Heart left ventricle (tissue), 16 donors: ENCODE measurements around the gene ZNF266. TPM values are rescaled to one million over a fixed set of nuclear protein-coding genes. Genes with fewer than 3 reads are reported as not detected.
A peak's percentile ranks its signal among the peaks of the same experiment; 100 is the strongest.

ENCODE experiments used
- ATAC-seq, 4 donors: fragments of 200-7000 bp; cut with Tn5 transposase; one replicate each; pipeline ENCODE4 v1.9.1; 2020 to 2022; ENCODE audit warnings: moderate library complexity in 4 of 4, mild to moderate bottlenecking in 3 of 4, moderate number of reproducible peaks in 1 of 4
- DNase-seq, 5 donors: peaks; one replicate each; pipeline ENCODE4 v3.0.0-alpha.2; 2020
- H3K27ac ChIP-seq, 12 donors: fragments of 200-600 bp; sonication (generic) in 4 of 12; one replicate each; pipeline versions ENCODE4 v1.5.0 to v1.8.0; 2016 to 2022; ENCODE audit warnings: mild to moderate bottlenecking in 2 of 12
- H3K27me3 ChIP-seq, 9 donors: fragments of 200-600 bp; sonication (generic) in 2 of 9; one replicate each; pipeline versions ENCODE4 v1.5.1 to v1.8.0; 2016 to 2022; ENCODE audit warnings: mild to moderate bottlenecking in 3 of 9
- H3K36me3 ChIP-seq, 9 donors: fragments of 200-600 bp; sonication (generic) in 2 of 9; one replicate each; pipeline versions ENCODE4 v1.5.0 to v1.8.0; 2018 to 2022; ENCODE audit warnings: mild to moderate bottlenecking in 2 of 9
- H3K4me1 ChIP-seq, 12 donors: fragments of 200-600 bp; sonication (generic) in 4 of 12; one replicate each; pipeline versions ENCODE4 v1.5.0 to v1.8.0; 2016 to 2022; ENCODE audit warnings: mild to moderate bottlenecking in 3 of 12
- H3K4me3 ChIP-seq, 12 donors: fragments of 200-600 bp; sonication (generic) in 4 of 12; one replicate each; pipeline versions ENCODE4 v1.5.0 to v1.8.0; 2017 to 2022; ENCODE audit warnings: mild to moderate bottlenecking in 9 of 12, moderate library complexity in 4 of 12
- H3K9me3 ChIP-seq, 12 donors: fragments of 200-600 bp; sonication (generic) in 4 of 12; one replicate each; pipeline versions ENCODE4 v1.5.0 to v1.8.0; 2016 to 2022; ENCODE audit warnings: mild to moderate bottlenecking in 1 of 12
- POLR2A ChIP-seq, 2 donors: fragments of 450-650 bp; IDR thresholded peaks; one replicate each; pipeline ENCODE4 v1.6.1; 2017; ENCODE audit warnings: antibody characterized with exemption in 2 of 2, mild to moderate bottlenecking in 2 of 2, moderate library complexity in 2 of 2
- WGBS, 4 donors: extraction: QIAGEN DNeasy Blood & Tissue Kit in 2 of 4; methylation state at CpG; one replicate each; pipeline versions ENCODE4 v1.1.5 to v1.1.7; 2013 to 2018; 5-methylcytosine and 5-hydroxymethylcytosine counted together
- intact Hi-C, 10 donors: fragments of 100-400 bp; cut with DNase I; formaldehyde crosslinking; loops; one replicate each; pipeline versions ENCODE4 v1.11.1 to v1.14.2; 2022
- polyA plus RNA-seq, 2 donors: library from polyadenylated mRNA; stranded (reverse); fragments of 200-250 nt; gene quantifications; one replicate each; pipeline ENCODE4 v1.2.3, GENCODE V29; 2013
- total RNA-seq, 9 donors: library from RNA; depleted of rRNA in 2 of 9; stranded (reverse); fragments of >200 nt in 2 of 9; fragmentation: NEBNext Ultra II Directional in 3 of 9; extraction: Animal tissue kit (Norgen Biotek cat#: 25700) in 3 of 9; gene quantifications; one replicate each; pipeline versions ENCODE4 v1.1.0 to v1.2.4, GENCODE V29; 2016 to 2023
- TF ChIP-seq, protein P1 (sequence below), 12 donors: fragments of 200-600 bp; sonication (generic) in 4 of 12; IDR thresholded peaks; one replicate each; pipeline versions ENCODE4 v1.5.0 to v1.8.0; 2018 to 2022; ENCODE audit warnings: antibody characterized with exemption in 12 of 12, mild to moderate bottlenecking in 5 of 12
- donor health status: ischemic (EF 13 %, LVEDD 7.1; RV severe dilation, severe dysfunction).
- donor health status: healthy with polysubstance abuse.
- donor health status: DM: no; HTN: yes; CAD: no.
- donor health status: DM: no; HTN: no; CAD: no.
- donor health status: ischemic (EF 25% LVEDD 6.9; RV normal size, moderate dysfunction).
- donor health status: ischemic (EF 25% LVEDD 5.7; RV mildly dilated, moderate dysfunction).
- donor health status: healthy.
- donor health status: DM: yes; HTN: yes; CAD: no.
- donor health status: ischemic (EF 35%, LVEDD 5.7; RV mildly dilated, moderate dysfunction).
- donor health status: nonischemic (EF 11% LVEDD 7.7; RV severe dilation, severe dysfunction).
- donor health status: DM: yes; HTN: yes; CAD: no.
- donor health status: PGD.
- donor health status: ischemic (EF 29% LVEDD 5.4; RV normal size, mild dysfunction).
- donor health status: nonischemic (EF 23%, LVEDD 6.1; RV moderate dilation, normal function).

The ZNF266 gene
- total and polyA plus RNA-seq, 11 donors, result 5.7 to 11.1 (median 7.7) TPM

DNA sequence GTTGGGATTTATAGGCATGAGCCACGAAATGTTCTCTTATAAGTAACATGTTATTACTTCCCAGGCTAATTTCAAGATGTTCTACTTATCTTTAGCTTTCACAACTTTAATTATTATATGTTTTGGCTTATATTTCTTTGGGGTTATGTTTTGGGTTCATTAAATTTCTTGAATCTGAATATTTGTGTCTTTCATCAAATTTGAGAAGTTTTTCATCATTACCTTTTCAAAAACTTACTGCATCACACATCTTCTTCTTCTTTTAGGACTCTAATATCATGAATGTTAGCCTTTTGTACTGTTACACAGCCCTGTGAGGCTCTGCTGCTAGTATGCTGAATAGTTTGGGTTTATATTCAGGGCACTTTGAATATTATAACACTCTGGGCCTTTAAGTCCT is 9.7 kb upstream of the ZNF266 start:
- peaks cover 0 to 84% (median 31%) of the 10 kb centered on the region in 12 donors for H3K9me3 ChIP-seq
- no peak overlapping the region for H3K4me3 ChIP-seq
- H3K4me1 ChIP-seq, result no peaks in the 10 kb centered on the region
- no peak overlapping the region for H3K27ac ChIP-seq
- 88 to 97% (median 93%) methylated on average over 1 of the region's 1 CpG for WGBS, 4 donors
- ATAC-seq, result no peak
- TF ChIP-seq, protein P1, sequence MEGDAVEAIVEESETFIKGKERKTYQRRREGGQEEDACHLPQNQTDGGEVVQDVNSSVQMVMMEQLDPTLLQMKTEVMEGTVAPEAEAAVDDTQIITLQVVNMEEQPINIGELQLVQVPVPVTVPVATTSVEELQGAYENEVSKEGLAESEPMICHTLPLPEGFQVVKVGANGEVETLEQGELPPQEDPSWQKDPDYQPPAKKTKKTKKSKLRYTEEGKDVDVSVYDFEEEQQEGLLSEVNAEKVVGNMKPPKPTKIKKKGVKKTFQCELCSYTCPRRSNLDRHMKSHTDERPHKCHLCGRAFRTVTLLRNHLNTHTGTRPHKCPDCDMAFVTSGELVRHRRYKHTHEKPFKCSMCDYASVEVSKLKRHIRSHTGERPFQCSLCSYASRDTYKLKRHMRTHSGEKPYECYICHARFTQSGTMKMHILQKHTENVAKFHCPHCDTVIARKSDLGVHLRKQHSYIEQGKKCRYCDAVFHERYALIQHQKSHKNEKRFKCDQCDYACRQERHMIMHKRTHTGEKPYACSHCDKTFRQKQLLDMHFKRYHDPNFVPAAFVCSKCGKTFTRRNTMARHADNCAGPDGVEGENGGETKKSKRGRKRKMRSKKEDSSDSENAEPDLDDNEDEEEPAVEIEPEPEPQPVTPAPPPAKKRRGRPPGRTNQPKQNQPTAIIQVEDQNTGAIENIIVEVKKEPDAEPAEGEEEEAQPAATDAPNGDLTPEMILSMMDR (IDR thresholded peaks at IDR 0.05), result no peak
- no peak for TF ChIP-seq POLR2A (IDR thresholded peaks at IDR 0.05)
- DNase-seq, result no peak
- H3K36me3 ChIP-seq, result peaks cover 0 to 18% (median 0%) of the 10 kb centered on the region in 9 donors
- intact Hi-C loops, result no loop called here
- H3K27me3 ChIP-seq, result no peaks in the 10 kb centered on the region

- H3K4me1 ChIP-seq, result peaks cover 0 to 23% (median 16%) of the 10 kb centered on the region in 12 donors
- no peak for TF ChIP-seq POLR2A (IDR thresholded peaks at IDR 0.05)
- TF ChIP-seq, protein P1 (IDR thresholded peaks at IDR 0.05), result no peak
- intact Hi-C loops, result loop anchor here in 5 of 10 donors (5.0 to 10.0 kb wide), 8 partner anchors 101 to 358 kb away; partner anchors contain the start of genes ZNF426 (in 2 of the 5), ZNF559 (in 2 of the 5) and ZNF121 (in 1 of the 5)
- no peak overlapping the region for H3K27ac ChIP-seq
- peaks cover 0 to 13% (median 0%) of the 10 kb centered on the region in 12 donors for H3K9me3 ChIP-seq
- H3K4me3 ChIP-seq, result peak overlapping the region in 8 of 12 donors; percentile 72 to 95 (median 84)
- peaks cover 0 to 24% (median 17%) of the 10 kb centered on the region in 9 donors for H3K36me3 ChIP-seq
- no peak for DNase-seq
- no peaks in the 10 kb centered on the region for H3K27me3 ChIP-seq
- ATAC-seq, result no peak
- WGBS, 4 donors, result 70 to 79% (median 77%) methylated on average over 4 of the region's 4 CpGs
Observed at GRCh38 chr19:9436358-9436757, 985 bp upstream of the ZNF266 start.

GRCh38 chr19:9431475-9431874 is 3.9 kb downstream of the ZNF266 start:
- Histone ChIP-seq H3K27ac (no peak overlapping the region), H3K4me3 (no peak overlapping the region), H3K36me3 (peaks cover 0 to 71% (median 33%) of the 10 kb centered on the region in 9 donors), H3K4me1 (peaks cover 0 to 27% (median 17%) of the 10 kb centered on the region in 12 donors), H3K9me3 (peaks cover 0 to 9% (median 0%) of the 10 kb centered on the region in 12 donors), H3K27me3 (no peaks in the 10 kb centered on the region)
- peak in 2 of 5 donors; percentile 20 to 25 for DNase-seq
- no peak for TF ChIP-seq POLR2A (IDR thresholded peaks at IDR 0.05)
- TF ChIP-seq, protein P1 (IDR thresholded peaks at IDR 0.05), result peak; percentile 17 to 63 (median 37)
- 82 to 87% (median 85%) methylated on average over 5 to 7 of the region's 7 CpGs for WGBS, 4 donors
- peak in 3 of 4 donors; percentile 19 to 52 (median 22) for ATAC-seq
- intact Hi-C loops, result loop anchor here in 6 of 10 donors (5.0 to 10.0 kb wide), 9 partner anchors 107 to 386 kb away; partner anchors contain the start of genes ZNF559 (in 2 of the 6), FBXL12 (in 1 of the 6) and ZNF121 (in 1 of the 6)

DNA sequence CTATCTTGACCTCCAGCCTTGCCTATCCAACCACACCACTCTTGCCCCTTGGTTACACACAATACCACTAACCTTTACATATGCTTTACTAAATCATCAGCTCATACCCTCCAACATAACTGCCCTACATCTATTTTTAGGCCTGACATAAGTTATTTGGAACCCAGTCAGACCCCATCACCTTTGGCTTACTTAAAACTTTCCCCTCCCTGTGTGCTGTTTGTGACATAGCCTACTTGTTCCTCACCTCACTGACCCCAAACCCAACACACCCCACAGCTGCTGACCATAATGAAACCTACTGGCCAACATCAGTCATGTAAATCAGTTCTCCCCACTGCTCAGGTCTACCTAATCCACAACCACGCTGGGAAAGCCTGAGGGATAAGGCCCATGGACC is 4.9 kb downstream of the ZNF266 start:
- intact Hi-C loops, result loop anchor here in 6 of 10 donors (5.0 to 10.0 kb wide), 9 partner anchors 106 to 387 kb away; partner anchors contain the start of genes ZNF559 (in 2 of the 6), FBXL12 (in 1 of the 6) and ZNF121 (in 1 of the 6)
- DNase-seq (no peak), ATAC-seq (peak in 2 of 4 donors; percentile 47 to 49)
- 90 to 92% (median 91%) methylated on average over 1 of the region's 1 CpG for WGBS, 4 donors
- no peak for TF ChIP-seq POLR2A (IDR thresholded peaks at IDR 0.05)
- TF ChIP-seq, protein P1 (IDR thresholded peaks at IDR 0.05), result no peak
- no peak overlapping the region for H3K4me3 ChIP-seq
- H3K36me3 ChIP-seq, result peaks cover 0 to 82% (median 36%) of the 10 kb centered on the region in 9 donors
- H3K27me3 ChIP-seq, result no peaks in the 10 kb centered on the region
- peaks cover 0 to 12% (median 0%) of the 10 kb centered on the region in 12 donors for H3K9me3 ChIP-seq
- peaks cover 0 to 19% (median 12%) of the 10 kb centered on the region in 12 donors for H3K4me1 ChIP-seq
- peak overlapping the region in 1 of 12 donors; percentile 25 for H3K27ac ChIP-seq
